HG02763 (cell line): ENCODE measurements around the gene CEACAM5.
"Not testable (repeated sequence)": the region's sequence is repeated elsewhere in the genome, so short reads cannot be mapped to it uniquely, and the experiment has no call there.

Experiments
- ATAC-seq: cut with Tn5 transposase; IDR thresholded peaks from one replicate; pipeline ENCODE4 v1.9.1; 2021; ENCODE audit warnings: mild to moderate bottlenecking, moderate library complexity; ENCODE audit not compliant: unreplicated experiment

Gene CEACAM5

GRCh38 chr19:41740415-41741243, 32.2 kb downstream of the CEACAM5 start:
- ATAC-seq = no peak

GRCh38 chr19:41741244-41741554, 32.8 kb downstream of the CEACAM5 start:
- ATAC-seq = no peak

GRCh38 chr19:41744850-41745249, 36.4 kb downstream of the CEACAM5 start:
- ATAC-seq = no peak

- ATAC-seq = no peak
Observed at GRCh38 chr19:41745756-41746155, 37.3 kb downstream of the CEACAM5 start.

GRCh38 chr19:41746593-41747227, 38.3 kb downstream of the CEACAM5 start:
- no peak for ATAC-seq

- ATAC-seq = no peak
Observed at GRCh38 chr19:41748012-41748411, 39.6 kb downstream of the CEACAM5 start.

- ATAC-seq = not testable (repeated sequence)
Observed at GRCh38 chr19:41750248-41751134, 42.1 kb downstream of the CEACAM5 start.

GRCh38 chr19:41753159-41753558, 44.7 kb downstream of the CEACAM5 start:
- ATAC-seq = no peak

GRCh38 chr19:41753936-41754529, 45.6 kb downstream of the CEACAM5 start:
- ATAC-seq = no peak

- ATAC-seq = no peak
Observed at GRCh38 chr19:41755328-41755913, 47.0 kb downstream of the CEACAM5 start, which contains the start of gene CEACAM6. Gene CEACAM6 (plus strand): TSS chr19:41755530. CDS start chr19:41755639, 109 bp downstream.

- ATAC-seq = no peak
Observed at GRCh38 chr19:41758846-41759245, 50.4 kb downstream of the CEACAM5 start.

- ATAC-seq = no peak
Observed at GRCh38 chr19:41767115-41767514, 58.7 kb downstream of the CEACAM5 start.

- ATAC-seq = not testable (repeated sequence)
Observed at GRCh38 chr19:41768105-41768504, 59.7 kb downstream of the CEACAM5 start.

GRCh38 chr19:41769608-41770007, 61.2 kb downstream of the CEACAM5 start:
- ATAC-seq = no peak

- ATAC-seq = no peak
Observed at GRCh38 chr19:41771410-41771809, 63.0 kb downstream of the CEACAM5 start.

- ATAC-seq = no peak
Observed at GRCh38 chr19:41774515-41774980, 66.1 kb downstream of the CEACAM5 start.

GRCh38 chr19:41776700-41777099, 68.3 kb downstream of the CEACAM5 start:
- ATAC-seq = no peak
